Fibroblast of gingiva (primary cell): ENCODE results near the gene DEPDC5.
A peak's percentile ranks its signal among the peaks of the same experiment; 100 is the strongest.
"Not testable (repeated sequence)": the region's sequence is repeated elsewhere in the genome, so short reads cannot be mapped to it uniquely, and the experiment has no call there.

Experiments
- DNase-seq: peaks from one replicate; pipeline ENCODE4 v3.0.0-alpha.2; 2011; ENCODE audit warnings: low read depth

The DEPDC5 gene

GRCh38 chr22:31749636-31750364 is 4.0 kb upstream of the DEPDC5 start, which contains the start of gene PRR14L:
PRR14L (minus strand) TSS chr22:31750132; CDS start chr22:31738860, 11,272 bp downstream.
- DNase-seq: peak; percentile 90

GRCh38 chr22:31750365-31751284 is 3.2 kb upstream of the DEPDC5 start:
- no peak for DNase-seq

DNA sequence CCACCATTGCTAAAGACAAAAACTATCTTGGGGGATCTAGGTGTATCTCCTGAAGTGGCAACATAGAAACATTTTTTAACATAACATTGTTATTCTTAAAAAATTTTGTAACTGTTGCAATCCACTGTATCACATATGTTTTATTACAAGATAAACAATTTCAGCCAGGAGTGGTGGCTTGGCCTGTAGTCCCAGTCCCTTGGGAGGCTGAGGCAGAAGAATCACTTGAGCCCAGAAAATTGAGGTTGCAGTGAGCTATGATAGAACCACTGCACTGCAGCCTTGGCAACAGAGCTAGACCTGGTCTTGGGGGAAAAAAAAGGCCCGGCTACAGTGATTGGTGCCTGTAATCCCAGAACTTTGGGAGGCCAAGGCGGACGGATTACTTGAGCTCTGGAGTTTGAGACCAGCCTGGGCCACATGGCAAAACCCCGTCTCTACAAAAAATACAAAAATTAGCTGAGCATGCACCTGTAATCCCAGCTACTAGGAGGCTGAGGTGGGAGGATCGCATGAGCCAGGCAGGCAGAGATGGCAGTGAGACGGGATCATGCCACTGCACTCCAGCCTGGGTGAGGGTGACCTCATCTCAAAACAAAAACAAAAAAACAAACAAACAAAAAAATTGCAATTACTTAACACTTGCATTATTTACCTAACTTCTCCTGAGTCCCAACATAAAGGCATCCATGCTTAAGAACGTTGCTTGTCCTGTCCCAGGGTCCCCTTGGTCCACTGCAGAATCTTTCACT is 1.5 kb upstream of the DEPDC5 start:
- DNase-seq: peak; percentile 59

DNA sequence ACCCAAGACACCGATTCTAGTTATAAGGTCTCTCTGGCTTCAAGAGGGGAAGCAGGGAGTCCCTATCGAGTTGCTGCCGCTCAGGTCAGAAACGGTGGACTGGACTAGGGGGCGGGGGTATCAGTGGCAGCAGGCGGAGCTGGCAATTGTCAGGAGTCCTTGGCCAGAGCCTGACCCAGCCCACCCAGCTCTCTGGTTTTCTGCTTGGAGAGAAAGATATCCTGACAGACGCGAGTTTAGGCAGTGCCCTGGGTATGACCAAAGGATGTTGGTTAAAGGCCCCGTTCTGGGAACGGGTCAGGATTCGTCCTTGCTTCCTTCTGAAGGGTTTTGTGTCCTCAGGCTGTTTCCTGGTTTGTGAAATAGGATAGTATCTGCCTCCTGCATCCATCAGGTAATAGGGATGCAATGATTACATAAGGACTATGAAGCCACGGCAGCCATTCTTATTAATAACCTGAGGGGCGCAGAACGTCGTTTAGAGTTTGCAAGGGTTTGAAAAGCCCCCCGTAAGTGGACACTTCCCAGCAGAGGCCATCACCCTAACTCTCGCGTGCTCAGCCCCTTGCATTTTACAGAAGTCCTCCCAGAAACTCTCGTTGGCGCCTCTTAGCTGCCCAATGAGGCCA is 700 bp upstream of the DEPDC5 start:
- no peak for DNase-seq

DNA sequence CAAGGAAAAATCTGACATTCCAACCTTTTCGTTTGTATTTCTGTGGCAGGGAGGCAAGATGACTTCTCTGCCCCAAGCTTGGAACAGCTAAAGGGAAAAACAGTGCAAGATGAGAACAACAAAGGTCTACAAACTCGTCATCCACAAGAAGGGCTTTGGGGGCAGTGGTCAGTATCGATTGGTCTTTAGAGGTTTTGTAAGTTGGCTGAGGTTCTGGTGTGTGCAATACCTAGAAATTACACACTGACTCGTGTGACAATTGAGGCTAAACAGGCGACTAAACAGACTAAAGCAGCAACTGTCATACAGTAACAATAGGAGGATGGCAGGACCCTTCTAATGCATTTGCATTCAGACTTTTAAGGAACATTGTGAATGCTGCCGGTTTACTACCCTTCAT is 994 bp downstream of the DEPDC5 start:
- no peak for DNase-seq

GRCh38 chr22:31757265-31757664 is 3.4 kb downstream of the DEPDC5 start:
- no peak for DNase-seq

- not testable (repeated sequence) for DNase-seq
Measured at GRCh38 chr22:31758860-31759259, 5.0 kb downstream of the DEPDC5 start.

GRCh38 chr22:31764785-31765184 is 11.0 kb downstream of the DEPDC5 start:
- no peak for DNase-seq

GRCh38 chr22:31768422-31769059 is 14.7 kb downstream of the DEPDC5 start:
- DNase-seq: no peak

DNA sequence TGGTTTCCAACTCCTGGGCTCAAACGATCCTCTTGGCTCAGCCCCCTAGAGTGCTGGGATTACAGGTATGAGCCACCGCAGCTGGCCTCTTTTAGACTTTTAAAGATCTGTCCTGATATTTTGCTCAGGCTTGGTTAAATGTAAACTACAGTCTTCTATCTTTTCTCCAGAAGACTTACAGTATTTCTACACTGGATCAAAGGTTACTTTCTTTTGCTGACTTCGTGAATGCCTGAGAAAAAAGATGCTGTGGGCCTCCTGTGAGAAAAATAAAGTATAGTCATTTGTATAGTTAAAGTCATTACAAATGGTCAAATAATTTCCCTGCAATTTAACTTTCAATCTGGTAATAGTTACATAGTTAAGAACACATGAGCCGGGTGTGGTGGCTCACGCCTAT is 19.6 kb downstream of the DEPDC5 start:
- no peak for DNase-seq

DNA sequence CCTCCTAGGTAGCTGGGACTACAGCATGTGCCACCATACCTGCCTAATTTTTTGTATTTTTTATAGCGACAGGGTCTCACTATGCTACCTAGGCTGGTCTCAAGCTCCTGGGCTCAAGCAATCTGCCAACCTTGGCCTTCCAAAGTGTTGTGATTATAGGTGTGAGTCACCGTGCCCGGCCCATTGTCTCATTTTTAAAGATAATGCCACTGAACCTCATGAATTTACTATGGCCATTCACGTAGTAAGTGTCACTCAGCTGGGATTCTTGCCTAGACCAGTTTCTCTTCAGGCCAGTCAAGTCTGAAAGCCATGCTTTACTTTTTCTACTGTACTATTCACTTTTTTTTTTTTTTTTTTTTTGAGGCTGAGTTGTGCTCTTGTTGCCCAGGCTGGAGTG is 22.4 kb downstream of the DEPDC5 start:
- DNase-seq: no peak

GRCh38 chr22:31789803-31790202 is 36.0 kb downstream of the DEPDC5 start:
- DNase-seq: no peak

DNA sequence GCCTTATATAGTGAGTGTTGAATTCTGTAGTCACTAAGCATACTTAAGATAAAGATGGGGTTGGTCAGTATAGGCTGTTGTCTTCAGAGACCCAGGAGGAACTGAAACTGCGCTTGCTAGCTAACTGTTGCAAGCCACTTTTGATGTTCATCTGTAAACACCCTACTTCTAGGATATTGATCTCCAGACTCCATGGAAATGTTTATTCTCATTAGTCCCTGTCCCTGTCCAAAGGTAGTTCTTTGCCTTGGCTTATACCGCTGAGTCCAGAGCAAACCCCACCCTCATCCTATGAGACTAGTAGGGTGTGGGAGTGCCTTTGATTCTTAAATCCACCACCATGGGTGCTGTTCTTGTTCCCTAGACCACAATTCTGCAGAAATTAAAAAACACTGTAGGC is 36.4 kb downstream of the DEPDC5 start:
- no peak for DNase-seq

- DNase-seq: not testable (repeated sequence)
Measured at GRCh38 chr22:31799358-31799757, 45.5 kb downstream of the DEPDC5 start.

DNA sequence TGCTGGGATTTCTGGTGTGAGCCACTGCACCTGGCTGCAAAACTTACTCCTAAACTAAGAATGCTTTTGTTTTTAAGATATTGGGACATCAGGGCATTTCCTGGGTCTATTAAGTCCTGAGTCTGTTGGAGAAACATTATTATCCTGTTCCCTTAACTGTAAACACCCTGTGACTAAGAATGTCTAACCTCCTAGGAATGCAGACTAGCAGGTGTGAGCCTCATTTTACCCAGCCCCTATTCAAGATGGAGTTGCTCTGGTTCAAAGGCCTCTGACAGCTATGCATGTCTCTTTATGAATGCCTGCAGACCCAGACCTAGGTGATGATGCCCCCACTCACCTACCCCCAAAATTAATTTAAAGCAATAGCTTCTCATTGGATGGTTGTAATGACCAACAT is 46.2 kb downstream of the DEPDC5 start:
- DNase-seq: no peak

DNA sequence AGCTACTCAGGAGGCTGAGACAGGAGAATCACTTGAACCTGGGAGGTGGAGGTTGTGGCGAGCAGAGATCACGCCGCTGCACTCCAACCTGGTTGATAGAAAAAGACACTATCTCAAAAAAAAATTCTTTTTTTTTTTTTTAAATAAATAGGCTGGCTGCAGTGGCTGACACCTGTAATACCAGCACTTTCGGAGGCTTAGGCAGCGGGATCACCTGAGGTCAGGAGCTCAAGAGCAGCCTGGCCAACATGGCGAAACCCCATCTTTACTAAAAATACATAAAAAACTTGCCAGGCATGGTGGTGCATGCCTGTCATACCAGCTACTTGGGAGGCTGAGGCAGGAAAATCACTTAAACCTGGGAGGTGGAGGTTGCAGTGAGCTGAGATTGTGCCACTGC is 47.0 kb downstream of the DEPDC5 start:
- DNase-seq: not testable (repeated sequence)

DNA sequence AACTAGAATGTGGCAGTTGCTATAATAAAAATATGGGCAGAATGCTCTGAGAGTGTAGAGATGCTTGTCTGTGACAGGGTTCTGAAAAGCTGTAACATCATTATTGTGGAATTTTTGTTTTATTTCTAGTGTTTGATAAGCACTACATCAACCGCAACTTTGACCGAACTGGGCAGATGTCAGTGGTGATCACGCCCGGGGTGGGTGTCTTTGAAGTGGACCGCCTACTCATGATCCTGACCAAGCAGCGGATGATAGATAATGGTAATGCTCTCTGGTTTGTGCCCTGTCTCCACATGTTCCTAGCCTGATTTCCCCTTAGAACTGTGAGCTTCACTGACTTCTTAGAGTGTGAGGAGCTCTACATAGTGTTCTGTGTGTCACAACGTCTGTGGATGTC is 48.8 kb downstream of the DEPDC5 start:
- DNase-seq: no peak

GRCh38 chr22:31806751-31807150 is 52.9 kb downstream of the DEPDC5 start:
- DNase-seq: no peak

GRCh38 chr22:31812977-31813605 is 59.3 kb downstream of the DEPDC5 start:
- DNase-seq: no peak

DNA sequence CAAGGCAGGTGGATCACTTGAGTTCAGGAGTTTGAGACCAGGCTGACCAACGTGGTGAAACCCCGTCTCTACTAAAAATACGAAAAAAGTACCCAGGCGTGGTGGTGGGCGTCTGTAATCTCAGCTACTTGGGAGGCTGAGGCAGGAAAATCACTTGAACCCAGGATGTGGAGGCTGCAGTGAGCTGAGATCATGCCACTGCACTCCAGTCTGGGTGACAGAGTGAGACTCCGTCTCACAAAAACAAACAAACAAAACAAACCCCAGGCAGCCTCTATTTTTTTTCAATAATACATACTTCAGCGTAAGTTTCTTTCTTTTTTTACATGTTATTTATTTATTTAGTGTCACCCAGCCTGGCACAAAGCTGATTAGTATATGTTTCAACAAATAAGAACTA is 60.1 kb downstream of the DEPDC5 start:
- DNase-seq: not testable (repeated sequence)

- DNase-seq: no peak
Measured at GRCh38 chr22:31814942-31815341, 61.1 kb downstream of the DEPDC5 start.
